ENCODE data around the gene TSEN15. TPM values are rescaled to one million over a fixed set of nuclear protein-coding genes. Genes with fewer than 3 reads are reported as not detected.

TSEN15 gene
- total and polyA plus RNA-seq, 11 donors: 23.5 to 32.3 (median 26.4) TPM

- ATAC-seq: peak in 1 of 4 donors; percentile 63
- intact Hi-C loops (cut with DNase I): loop anchor here (2.0 to 10.0 kb wide), 14 partner anchors 142 to 616 kb away; partner anchors contain the start of gene C1orf21 (in 2 of the 10)
- Histone ChIP-seq H3K27ac (peak overlapping the region in 6 of 12 donors; percentile 3 to 40 (median 32)), H3K36me3 (peaks cover 0 to 3% (median 0%) of the 10 kb centered on the region in 9 donors), H3K4me3 (no peak overlapping the region), H3K9me3 (peaks cover 0 to 8% (median 0%) of the 10 kb centered on the region in 12 donors), H3K27me3 (no peaks in the 10 kb centered on the region), H3K4me1 (peaks cover 0 to 40% (median 9%) of the 10 kb centered on the region in 12 donors)
- TF ChIP-seq POLR2A (IDR thresholded peaks at IDR 0.05) (no peak), CTCF (IDR thresholded peaks at IDR 0.05) (no peak)
- DNase-seq: no peak
- WGBS, 4 donors: 21 to 69% (median 34%) methylated on average over 2 of the region's 2 CpGs
These were observed 27.2 kb downstream of the TSEN15 start for GRCh38 chr1:184078564-184079249.

DNA sequence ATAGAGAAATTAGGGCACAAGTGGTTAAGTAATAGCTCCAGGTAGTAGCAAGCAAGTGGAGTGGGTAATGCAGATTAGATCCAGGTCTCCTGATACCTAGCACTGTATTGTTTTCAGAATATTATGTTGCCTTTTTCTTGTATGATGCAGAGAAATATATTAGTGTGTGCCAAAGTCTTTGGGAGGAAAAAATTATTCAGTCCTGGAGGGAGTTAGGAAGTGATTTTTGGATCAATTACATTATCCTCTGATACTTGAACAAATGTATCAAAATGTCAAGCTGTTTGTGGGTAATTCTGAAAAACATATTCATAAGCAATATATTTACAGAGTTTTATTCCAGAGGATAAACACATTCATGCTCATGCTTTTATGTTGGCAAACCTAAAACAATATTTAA, 28.8 kb downstream of the TSEN15 start:
- no peaks in the 10 kb centered on the region for H3K27me3 ChIP-seq
- no peak overlapping the region for H3K27ac ChIP-seq
- intact Hi-C loops (cut with DNase I): loop anchor here in 2 of 10 donors (10.0 kb wide), 1 partner anchor 484 kb away; no protein-coding TSS in a partner anchor
- H3K4me3 ChIP-seq: no peak overlapping the region
- no peak for DNase-seq
- ATAC-seq: no peak
- TF ChIP-seq POLR2A (IDR thresholded peaks at IDR 0.05) (no peak), CTCF (IDR thresholded peaks at IDR 0.05) (no peak)
- peaks cover 0 to 34% (median 9%) of the 10 kb centered on the region in 12 donors for H3K4me1 ChIP-seq
- peaks cover 0 to 8% (median 0%) of the 10 kb centered on the region in 12 donors for H3K9me3 ChIP-seq
- H3K36me3 ChIP-seq: no peaks in the 10 kb centered on the region

DNA sequence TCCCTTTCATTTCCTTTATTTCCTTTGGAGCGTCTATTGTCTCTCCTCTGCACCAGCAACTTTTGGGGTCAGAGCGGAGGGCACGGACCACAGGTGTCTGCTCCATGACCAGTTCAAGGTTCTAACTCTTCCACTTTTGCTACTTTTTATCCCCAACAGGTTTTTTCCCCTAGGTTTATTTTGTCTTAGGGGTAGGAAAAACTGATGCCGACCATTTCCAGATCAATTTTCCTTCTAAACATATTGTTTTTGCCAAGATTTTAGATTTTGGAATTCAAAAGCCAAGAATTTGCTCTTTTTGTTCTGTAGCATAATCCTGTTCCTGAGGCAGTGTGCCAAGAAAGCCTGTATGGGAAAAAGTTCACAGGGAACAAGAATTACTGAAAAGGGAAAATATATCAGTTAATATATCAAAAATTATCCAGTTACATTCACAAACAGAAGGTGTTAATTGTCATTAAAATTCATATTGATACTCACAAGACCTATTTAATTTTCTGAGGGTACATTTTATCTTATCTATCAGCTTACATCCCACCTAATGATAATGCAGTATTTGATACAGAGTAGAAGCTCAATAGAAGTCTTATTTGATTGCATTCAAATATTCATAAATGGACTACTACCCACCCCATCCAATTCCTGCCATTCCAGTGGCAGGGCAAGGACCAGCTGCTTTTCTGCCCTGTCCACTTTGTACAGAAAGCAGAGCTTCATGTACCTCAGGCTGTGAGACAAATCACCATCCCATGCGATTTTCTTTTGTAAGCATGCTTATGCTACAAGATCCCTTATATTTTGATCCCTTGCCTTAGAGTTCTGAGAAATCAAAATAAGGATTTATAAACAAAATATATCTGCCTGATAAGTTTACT, 31.2 kb downstream of the TSEN15 start:
- H3K9me3 ChIP-seq: peaks cover 0 to 7% (median 0%) of the 10 kb centered on the region in 12 donors
- no peak for TF ChIP-seq CTCF (IDR thresholded peaks at IDR 0.05)
- TF ChIP-seq POLR2A (IDR thresholded peaks at IDR 0.05): no peak
- ATAC-seq (no peak), DNase-seq (no peak)
- H3K27me3 ChIP-seq: no peaks in the 10 kb centered on the region
- peaks cover 0 to 19% (median 6%) of the 10 kb centered on the region in 12 donors for H3K4me1 ChIP-seq
- no peak overlapping the region for H3K27ac ChIP-seq
- no peak overlapping the region for H3K4me3 ChIP-seq
- H3K36me3 ChIP-seq: no peaks in the 10 kb centered on the region
- WGBS, 4 donors: 81 to 85% (median 83%) methylated on average over 5 of the region's 5 CpGs
- intact Hi-C loops (cut with DNase I): loop anchor here in 2 of 10 donors (10.0 kb wide), 1 partner anchor 482 kb away; no protein-coding TSS in a partner anchor

DNA sequence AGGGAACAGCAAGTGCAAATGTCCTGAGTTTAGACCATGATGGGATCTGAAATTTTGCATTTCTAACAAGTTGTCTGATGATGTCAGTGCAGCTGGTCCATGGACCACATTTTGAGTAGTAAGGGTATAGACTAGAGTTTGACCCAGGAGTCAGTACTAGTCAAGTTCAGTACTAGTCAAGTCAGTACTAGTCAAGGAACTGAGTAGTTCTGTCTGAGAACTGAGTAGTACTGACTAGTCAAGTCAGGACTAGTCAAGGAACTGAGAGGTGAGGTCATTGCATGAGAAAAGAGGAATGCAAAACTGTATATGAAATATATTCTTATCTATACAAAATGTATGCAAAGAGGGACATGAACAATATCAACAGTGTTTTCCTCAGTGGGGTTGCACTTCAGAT, 34.1 kb downstream of the TSEN15 start:
- no peak for ATAC-seq
- H3K36me3 ChIP-seq: no peaks in the 10 kb centered on the region
- H3K4me1 ChIP-seq: no peaks in the 10 kb centered on the region
- no peak for TF ChIP-seq POLR2A (IDR thresholded peaks at IDR 0.05)
- TF ChIP-seq CTCF (IDR thresholded peaks at IDR 0.05): no peak
- H3K4me3 ChIP-seq: no peak overlapping the region
- intact Hi-C loops (cut with DNase I): loop anchor here in 2 of 10 donors (10.0 kb wide), 1 partner anchor 479 kb away; no protein-coding TSS in a partner anchor
- no peak for DNase-seq
- no peaks in the 10 kb centered on the region for H3K27me3 ChIP-seq
- H3K27ac ChIP-seq: no peak overlapping the region
- H3K9me3 ChIP-seq: peaks cover 0 to 7% (median 0%) of the 10 kb centered on the region in 12 donors

All from heart left ventricle (tissue), 16 donors.